GM12878 (cell line): ENCODE measurements around the gene TAX1BP3. TPM values are rescaled to one million over a fixed set of nuclear protein-coding genes. Genes with fewer than 3 reads are reported as not detected.

Experiments used
- BMI1 ChIP-seq: fragments of 450-650 bp; IDR thresholded peaks from 2 replicates; pipeline ENCODE4 v1.6.1; 2016; ENCODE audit warnings: mild to moderate bottlenecking, moderate library complexity, borderline replicate concordance
- CBX5 ChIP-seq: sonication (generic); IDR thresholded peaks from 2 replicates; pipeline ENCODE4 v1.6.1; 2016; ENCODE audit warnings: low read depth, moderate library complexity, mild to moderate bottlenecking, inconsistent platforms
- CREM ChIP-seq: IDR thresholded peaks from 2 replicates; pipeline ENCODE4 v1.6.1; 2014; ENCODE audit warnings: antibody characterized with exemption, low read depth
- E4F1 ChIP-seq: fragments of 450-650 bp; IDR thresholded peaks from 2 replicates; pipeline ENCODE4 v1.6.1; 2018; ENCODE audit warnings: borderline replicate concordance, mild to moderate bottlenecking; ENCODE audit not compliant: partially characterized antibody
- EGR1 ChIP-seq, 2 experiments: IDR thresholded peaks; 1 replicate in 1 of 2; 2 replicates in 1 of 2; pipeline ENCODE4 v1.6.1; 2011 to 2012; ENCODE audit warnings: low read depth in 2 of 2, low read length in 2 of 2, borderline replicate concordance in 1 of 2, mild to moderate bottlenecking in 1 of 2, moderate library complexity in 1 of 2
- IKZF1 ChIP-seq: fragments of 450-650 bp; conservative IDR thresholded peaks from 2 replicates; pipeline ENCODE4 v1.6.1; 2017; ENCODE audit warnings: antibody characterized with exemption, mild to moderate bottlenecking
- MEF2B ChIP-seq: fragments of 450-650 bp; IDR thresholded peaks from 2 replicates; pipeline ENCODE4 v1.6.1; 2018; ENCODE audit warnings: mild to moderate bottlenecking, moderate library complexity; ENCODE audit not compliant: partially characterized antibody, poor library complexity, severe bottlenecking
- MTA3 ChIP-seq: IDR thresholded peaks from 2 replicates; pipeline ENCODE4 v1.6.1; 2012; ENCODE audit warnings: low read length, inconsistent platforms, borderline replicate concordance
- MXI1 ChIP-seq: fragments of 150-350 bp; IDR thresholded peaks from 2 replicates; pipeline ENCODE4 v1.6.1; 2011; ENCODE audit warnings: low read depth, mild to moderate bottlenecking, inconsistent platforms, low read length, improper control_type of control experiment
- NFYA ChIP-seq: IDR thresholded peaks from 2 replicates; pipeline ENCODE4 v1.6.1; 2011; ENCODE audit warnings: low read depth, mild to moderate bottlenecking, low read length, improper control_type of control experiment, borderline replicate concordance
- PML ChIP-seq: IDR thresholded peaks from 2 replicates; pipeline ENCODE4 v1.6.1; 2012; ENCODE audit warnings: low read length, inconsistent platforms
- POLR2A ChIP-seq: IDR thresholded peaks from 2 replicates; pipeline ENCODE4 v1.6.1; 2011; ENCODE audit warnings: low read depth, mild to moderate bottlenecking, low read length
- SIN3A ChIP-seq: IDR thresholded peaks from 2 replicates; pipeline ENCODE4 v1.6.1; 2012; ENCODE audit warnings: low read depth, low read length, improper control_type of control experiment
- SMAD1 ChIP-seq: fragments of 450-650 bp; IDR thresholded peaks from 2 replicates; pipeline ENCODE4 v1.6.1; 2018; ENCODE audit warnings: mild to moderate bottlenecking, low read depth; ENCODE audit not compliant: partially characterized antibody
- SREBF1 ChIP-seq: IDR thresholded peaks from 2 replicates; pipeline ENCODE4 v1.6.1; 2012; ENCODE audit warnings: mild to moderate bottlenecking, low read length
- SRF ChIP-seq, 2 experiments: IDR thresholded peaks; 2 replicates each; pipeline ENCODE4 v1.6.1; 2011; ENCODE audit warnings: low read depth in 2 of 2, low read length in 2 of 2, mild to moderate bottlenecking in 1 of 2, moderate library complexity in 1 of 2
- ZBTB4 ChIP-seq: fragments of 450-650 bp; formaldehyde crosslinking; IDR thresholded peaks from 2 replicates; pipeline ENCODE4 v1.4.0; 2022; ENCODE audit warnings: mild to moderate bottlenecking, moderate library complexity
- ZNF622 ChIP-seq: fragments of 450-650 bp; IDR thresholded peaks from 2 replicates; pipeline ENCODE4 v1.6.1; 2017; ENCODE audit warnings: mild to moderate bottlenecking, inconsistent platforms
- polyA plus RNA-seq, 11 experiments: library from polyadenylated mRNA; depleted of rRNA in 4 of 11; unstranded in 6 of 11; stranded (reverse) in 5 of 11; fragments of >200 nt; fragmentation: Nextera tagmentation in 4 of 11; fragmentation: Illumina TruSeq in 1 of 11; extraction: Ambion mirVana in 4 of 11; extraction: Trizol in 1 of 11; gene quantifications; 1 replicate in 1 of 11; 2 replicates in 10 of 11; pipeline versions ENCODE4 v1.2.1 to v1.2.3, GENCODE V29; 2011 to 2016; ENCODE audit warnings: inconsistent platforms in 2 of 11, missing spikeins in 2 of 11, low read depth in 1 of 11
- total RNA-seq, 4 experiments: library from RNA; depleted of rRNA in 3 of 4; stranded (reverse); fragments of >200 nt in 3 of 4; fragmentation: Illumina TruSeq in 1 of 4; extraction: Trizol in 1 of 4; gene quantifications; 2 replicates each; pipeline versions ENCODE4 v1.2.1 to v1.2.3, GENCODE V29; 2013 to 2021
- TF ChIP-seq, protein P1 (sequence below): IDR thresholded peaks from 2 replicates; pipeline ENCODE4 v1.6.1; 2012; ENCODE audit warnings: mild to moderate bottlenecking, low read depth, low read length
- TF ChIP-seq, protein P2 (sequence below): fragments of 450-650 bp; conservative IDR thresholded peaks from 2 replicates; pipeline ENCODE4 v1.6.1; 2017; ENCODE audit warnings: mild to moderate bottlenecking, moderate library complexity

Gene TAX1BP3
- total and polyA plus RNA-seq, 10 of the 15 experiments (the other 5 are each of a cell fraction or from before 2014, with no cell fraction given) = 1.00 to 40.4 (median 15.4) TPM

- TF ChIP-seq SIN3A (no peak), MXI1 (no peak), MEF2B (peak; percentile 41), SRF (IDR thresholded peaks at IDR 0.05; ENCODE audit: low read depth in 2 of 2, low read length in 2 of 2) (no peak), E4F1 (no peak), PML (no peak), NFYA (no peak), IKZF1 (peak; percentile 68), BMI1 (no peak; the same call in 1 of the 2 replicates), EGR1 (IDR thresholded peaks at IDR 0.05; ENCODE audit: borderline replicate concordance in 1 of 2, low read depth in 2 of 2, low read length in 2 of 2) (0 out of 3 replicates have a peak, but pooled peaks of 1 of the 2 experiments have one; percentile 6), ZNF622 (no peak), ZBTB4 (CRISPR knock-in tag) (no peak), MTA3 (no peak), CREM (no peak), CBX5 (no peak), POLR2A (no peak), SREBF1 (no peak), SMAD1 (no peak)
- TF ChIP-seq, protein P1, sequence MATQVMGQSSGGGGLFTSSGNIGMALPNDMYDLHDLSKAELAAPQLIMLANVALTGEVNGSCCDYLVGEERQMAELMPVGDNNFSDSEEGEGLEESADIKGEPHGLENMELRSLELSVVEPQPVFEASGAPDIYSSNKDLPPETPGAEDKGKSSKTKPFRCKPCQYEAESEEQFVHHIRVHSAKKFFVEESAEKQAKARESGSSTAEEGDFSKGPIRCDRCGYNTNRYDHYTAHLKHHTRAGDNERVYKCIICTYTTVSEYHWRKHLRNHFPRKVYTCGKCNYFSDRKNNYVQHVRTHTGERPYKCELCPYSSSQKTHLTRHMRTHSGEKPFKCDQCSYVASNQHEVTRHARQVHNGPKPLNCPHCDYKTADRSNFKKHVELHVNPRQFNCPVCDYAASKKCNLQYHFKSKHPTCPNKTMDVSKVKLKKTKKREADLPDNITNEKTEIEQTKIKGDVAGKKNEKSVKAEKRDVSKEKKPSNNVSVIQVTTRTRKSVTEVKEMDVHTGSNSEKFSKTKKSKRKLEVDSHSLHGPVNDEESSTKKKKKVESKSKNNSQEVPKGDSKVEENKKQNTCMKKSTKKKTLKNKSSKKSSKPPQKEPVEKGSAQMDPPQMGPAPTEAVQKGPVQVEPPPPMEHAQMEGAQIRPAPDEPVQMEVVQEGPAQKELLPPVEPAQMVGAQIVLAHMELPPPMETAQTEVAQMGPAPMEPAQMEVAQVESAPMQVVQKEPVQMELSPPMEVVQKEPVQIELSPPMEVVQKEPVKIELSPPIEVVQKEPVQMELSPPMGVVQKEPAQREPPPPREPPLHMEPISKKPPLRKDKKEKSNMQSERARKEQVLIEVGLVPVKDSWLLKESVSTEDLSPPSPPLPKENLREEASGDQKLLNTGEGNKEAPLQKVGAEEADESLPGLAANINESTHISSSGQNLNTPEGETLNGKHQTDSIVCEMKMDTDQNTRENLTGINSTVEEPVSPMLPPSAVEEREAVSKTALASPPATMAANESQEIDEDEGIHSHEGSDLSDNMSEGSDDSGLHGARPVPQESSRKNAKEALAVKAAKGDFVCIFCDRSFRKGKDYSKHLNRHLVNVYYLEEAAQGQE = no peak
- TF ChIP-seq, protein P2, sequence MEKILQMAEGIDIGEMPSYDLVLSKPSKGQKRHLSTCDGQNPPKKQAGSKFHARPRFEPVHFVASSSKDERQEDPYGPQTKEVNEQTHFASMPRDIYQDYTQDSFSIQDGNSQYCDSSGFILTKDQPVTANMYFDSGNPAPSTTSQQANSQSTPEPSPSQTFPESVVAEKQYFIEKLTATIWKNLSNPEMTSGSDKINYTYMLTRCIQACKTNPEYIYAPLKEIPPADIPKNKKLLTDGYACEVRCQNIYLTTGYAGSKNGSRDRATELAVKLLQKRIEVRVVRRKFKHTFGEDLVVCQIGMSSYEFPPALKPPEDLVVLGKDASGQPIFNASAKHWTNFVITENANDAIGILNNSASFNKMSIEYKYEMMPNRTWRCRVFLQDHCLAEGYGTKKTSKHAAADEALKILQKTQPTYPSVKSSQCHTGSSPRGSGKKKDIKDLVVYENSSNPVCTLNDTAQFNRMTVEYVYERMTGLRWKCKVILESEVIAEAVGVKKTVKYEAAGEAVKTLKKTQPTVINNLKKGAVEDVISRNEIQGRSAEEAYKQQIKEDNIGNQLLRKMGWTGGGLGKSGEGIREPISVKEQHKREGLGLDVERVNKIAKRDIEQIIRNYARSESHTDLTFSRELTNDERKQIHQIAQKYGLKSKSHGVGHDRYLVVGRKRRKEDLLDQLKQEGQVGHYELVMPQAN = no peak
These were observed 44.6 kb upstream of the TAX1BP3 start (continued) for GRCh38 chr17:3712811-3713463.
